GM18867 (cell line): Measurements from ENCODE around the gene ZFR2.
"Not testable (repeated sequence)": the region's sequence is repeated elsewhere in the genome, so short reads cannot be mapped to it uniquely, and the experiment has no call there.

Source experiments
- ATAC-seq: cut with Tn5 transposase; IDR thresholded peaks from one replicate; pipeline ENCODE4 v1.9.1; 2021; ENCODE audit warnings: mild to moderate bottlenecking, moderate library complexity; ENCODE audit not compliant: unreplicated experiment

Gene ZFR2

DNA sequence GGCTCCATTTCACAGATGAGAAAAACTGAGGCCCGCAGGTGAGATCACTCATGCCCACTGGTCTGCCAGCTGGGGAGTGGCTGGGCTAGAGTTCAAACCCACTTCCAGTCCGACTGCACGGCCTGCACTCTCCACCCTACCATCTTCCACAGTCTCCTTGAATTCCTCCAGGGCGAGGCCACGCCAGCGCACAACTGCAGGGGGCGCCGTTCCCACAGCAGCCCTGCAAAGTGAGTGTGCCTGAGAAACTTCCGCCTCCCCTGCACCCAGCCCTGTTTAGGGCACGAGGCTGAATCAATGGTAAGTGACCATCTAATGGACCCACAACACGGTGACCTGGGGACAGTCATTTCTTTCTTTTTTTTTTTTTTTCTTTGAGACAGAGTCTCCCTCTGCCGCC, 10.8 kb upstream of the ZFR2 start:
- no peak for ATAC-seq

DNA sequence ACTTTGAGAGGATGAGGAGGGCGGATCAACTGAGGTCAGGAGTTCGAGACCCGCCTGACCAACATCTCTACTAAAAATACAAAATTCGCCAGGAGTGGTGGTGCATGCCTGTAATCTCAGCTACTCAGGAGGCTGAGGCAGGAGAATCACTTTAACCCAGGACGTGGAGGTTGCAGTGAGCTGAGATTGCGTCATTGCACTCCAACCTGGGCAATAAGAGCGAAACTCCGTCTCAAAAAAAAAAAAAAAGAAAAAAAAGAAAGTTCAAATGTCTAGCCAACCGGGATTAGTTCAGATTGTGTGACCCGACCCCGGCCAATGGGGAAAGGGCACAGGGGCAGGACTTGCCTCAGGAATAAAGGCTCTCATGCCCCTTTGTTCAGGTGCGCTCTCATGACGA, 5.9 kb upstream of the ZFR2 start:
- ATAC-seq, result not testable (repeated sequence)

DNA sequence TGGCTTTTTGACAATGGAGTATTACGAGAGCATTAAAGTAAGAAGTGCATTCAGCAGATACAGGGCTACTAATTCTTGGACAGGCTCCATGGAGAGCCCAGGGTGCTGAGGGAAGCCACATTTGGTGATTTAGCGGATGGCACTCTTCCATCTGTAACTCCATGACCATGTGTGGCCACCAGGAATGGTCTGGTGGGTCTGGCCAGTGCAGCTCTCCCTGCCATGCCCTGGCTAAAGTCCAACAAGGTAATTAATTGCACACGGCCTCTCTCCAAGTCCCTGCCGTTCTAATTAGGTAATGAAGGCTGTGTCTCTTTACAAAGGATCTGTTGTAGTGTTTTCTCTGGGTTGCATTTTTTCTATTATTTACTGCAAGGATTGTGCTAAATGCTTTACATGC, 4.3 kb upstream of the ZFR2 start:
- ATAC-seq, result no peak

DNA sequence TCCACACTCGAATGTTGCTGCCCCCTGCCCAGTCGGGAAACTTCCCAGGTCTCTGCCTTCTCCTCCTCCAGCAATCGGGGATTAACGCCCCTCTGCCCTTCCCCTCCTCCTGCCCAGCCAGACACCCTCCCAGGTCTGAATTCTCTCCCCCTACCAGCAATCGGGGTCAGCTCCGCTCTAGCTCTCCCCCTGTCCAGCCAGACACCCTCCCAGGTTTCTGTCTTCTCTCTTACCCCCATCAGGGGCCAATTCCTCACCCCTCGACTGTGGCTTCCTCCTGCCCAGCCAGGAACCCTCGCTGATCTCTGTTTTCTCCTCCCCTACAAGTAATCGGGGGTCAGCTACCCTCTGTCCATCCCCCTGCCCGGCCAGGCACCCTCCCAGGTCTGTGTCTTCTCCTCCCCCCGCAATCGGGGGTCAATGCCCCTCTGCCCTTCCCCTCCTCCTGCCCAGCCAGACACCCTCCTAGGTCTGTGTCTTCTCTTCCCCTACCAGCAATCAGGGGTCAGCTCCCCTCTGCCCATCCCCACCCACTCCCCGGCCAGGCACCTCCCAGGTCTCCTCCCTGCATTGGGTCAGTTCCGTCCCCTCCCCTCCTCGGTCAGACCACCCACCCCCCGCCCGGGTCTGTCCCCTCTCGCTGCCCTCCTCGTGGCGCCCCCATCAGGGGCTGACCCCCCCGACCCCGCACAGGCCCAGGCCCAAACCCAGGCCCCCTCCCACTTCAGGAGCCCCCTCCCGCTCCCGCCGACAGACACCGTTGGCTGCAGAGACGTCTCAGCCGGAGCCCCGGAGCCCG, 668 bp downstream of the ZFR2 start:
- no peak for ATAC-seq

- no peak for ATAC-seq
Observed at GRCh38 chr19:3866910-3867638, 1.8 kb downstream of the ZFR2 start.

- ATAC-seq, result no peak
Observed at GRCh38 chr19:3863648-3864047, 5.2 kb downstream of the ZFR2 start.

GRCh38 chr19:3862826-3863500, 5.9 kb downstream of the ZFR2 start:
- ATAC-seq, result no peak

GRCh38 chr19:3860499-3860898, 8.3 kb downstream of the ZFR2 start:
- no peak for ATAC-seq

- no peak for ATAC-seq
Observed at GRCh38 chr19:3857449-3858003, 11.3 kb downstream of the ZFR2 start.

DNA sequence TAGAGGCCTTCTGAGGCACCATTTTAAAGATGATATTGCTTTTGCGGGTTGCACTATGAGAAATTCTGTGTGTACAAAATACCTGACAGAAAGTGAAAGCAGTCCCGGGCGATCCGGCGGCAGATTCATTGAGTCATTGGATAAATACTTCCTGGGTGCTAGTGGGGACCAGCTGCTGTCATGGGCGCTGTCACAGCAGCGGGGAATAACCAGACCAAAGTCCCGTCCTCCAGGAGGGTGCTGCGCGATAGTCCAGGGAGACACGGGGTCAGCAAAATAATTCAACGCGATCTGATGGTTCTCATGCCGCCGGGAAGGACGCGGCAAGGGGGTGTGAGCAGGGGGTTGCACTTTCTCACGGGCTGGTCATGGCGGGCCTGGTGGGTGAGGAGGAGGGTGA, 13.5 kb downstream of the ZFR2 start:
- ATAC-seq, result no peak

DNA sequence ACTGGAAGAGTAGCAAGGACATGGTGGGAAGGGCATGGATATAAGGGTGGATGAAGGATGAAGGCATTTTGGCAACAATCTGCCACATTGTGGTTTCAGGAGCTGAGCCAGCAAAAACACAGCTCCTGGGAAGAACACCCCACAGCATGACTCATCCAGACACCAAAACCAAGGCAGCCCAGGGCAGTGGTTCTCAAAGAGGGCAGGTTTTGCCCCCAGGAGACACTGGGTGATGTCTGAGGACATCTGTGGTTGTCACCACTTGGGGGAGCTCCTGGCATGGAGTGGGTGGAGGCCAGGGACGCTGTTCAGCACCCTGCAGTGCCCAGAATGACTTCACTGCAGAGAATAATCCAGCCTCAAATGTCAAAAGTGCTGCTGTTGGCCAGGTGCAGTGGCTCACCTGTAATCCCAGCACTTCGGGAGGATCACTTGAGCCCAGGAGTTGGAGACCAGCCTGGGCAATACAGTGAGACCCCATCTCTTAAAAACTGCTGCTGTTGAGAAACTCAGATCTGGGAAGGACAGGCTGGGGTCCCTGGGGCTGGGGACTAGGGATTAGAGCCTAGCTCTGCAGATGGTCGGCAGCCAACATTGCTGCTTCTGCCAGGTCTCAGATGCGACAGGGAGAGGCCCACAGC, 16.1 kb downstream of the ZFR2 start:
- ATAC-seq, result no peak

DNA sequence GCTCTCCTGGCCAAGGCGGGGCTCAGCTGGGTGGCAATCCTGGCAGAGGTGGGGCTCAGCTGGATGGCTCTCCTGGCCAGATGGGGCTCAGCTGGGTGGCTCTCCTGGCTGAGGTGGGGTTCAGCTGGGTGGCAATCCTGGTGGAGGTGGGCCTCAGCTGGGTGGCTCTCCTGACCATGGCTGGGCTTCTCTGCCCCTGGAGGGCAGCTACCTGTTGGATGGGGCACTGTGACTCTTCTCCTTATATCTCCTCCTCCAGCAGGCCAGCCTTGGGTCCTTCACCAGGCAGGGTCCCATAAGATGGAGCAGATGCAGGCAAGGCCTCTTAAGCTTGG, 16.7 kb downstream of the ZFR2 start:
- ATAC-seq, result no peak

GRCh38 chr19:3851254-3852176, 17.3 kb downstream of the ZFR2 start:
- no peak for ATAC-seq

- no peak for ATAC-seq
Observed at GRCh38 chr19:3850320-3850972, 18.4 kb downstream of the ZFR2 start.

DNA sequence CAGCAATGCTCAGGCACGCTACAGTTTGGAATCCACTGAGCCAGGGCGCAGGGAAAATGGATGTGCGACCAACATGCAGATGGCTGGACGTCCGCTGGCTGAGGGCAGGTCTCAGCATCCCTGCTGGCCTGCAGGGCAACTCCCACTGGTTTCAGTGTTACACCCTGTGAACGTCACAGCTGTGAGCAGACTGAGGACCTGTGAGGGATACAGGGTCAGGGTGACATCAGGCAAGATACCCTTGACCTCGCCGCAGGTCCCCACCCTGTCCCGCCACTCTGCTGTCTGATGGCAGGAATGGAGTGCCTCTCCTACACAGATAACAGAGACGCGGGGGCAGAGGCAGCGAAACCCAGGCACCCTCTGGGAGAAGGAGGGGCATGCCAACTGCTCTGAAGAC, 19.1 kb downstream of the ZFR2 start:
- no peak for ATAC-seq

DNA sequence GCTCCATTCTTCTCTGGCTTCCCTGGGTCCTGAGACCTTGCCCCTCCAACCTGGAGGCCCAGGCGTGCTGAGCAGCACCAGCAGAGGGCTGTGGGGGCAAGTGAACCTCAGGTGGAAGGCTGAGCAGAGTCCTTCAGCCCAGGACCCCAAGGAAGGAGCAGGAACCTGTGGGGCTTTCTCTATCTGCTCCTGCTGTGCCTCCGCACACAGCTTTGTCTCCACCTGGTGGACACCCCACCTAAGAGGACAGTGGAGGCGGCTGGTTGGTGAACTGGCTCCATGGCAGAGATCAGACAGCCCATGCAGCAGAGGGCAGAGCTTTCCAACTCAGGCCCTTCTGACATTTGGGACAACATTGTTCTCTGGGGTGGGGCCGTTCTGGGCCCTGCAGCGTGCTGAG, 19.7 kb downstream of the ZFR2 start:
- no peak for ATAC-seq

GRCh38 chr19:3844596-3844995, 24.2 kb downstream of the ZFR2 start:
- no peak for ATAC-seq

DNA sequence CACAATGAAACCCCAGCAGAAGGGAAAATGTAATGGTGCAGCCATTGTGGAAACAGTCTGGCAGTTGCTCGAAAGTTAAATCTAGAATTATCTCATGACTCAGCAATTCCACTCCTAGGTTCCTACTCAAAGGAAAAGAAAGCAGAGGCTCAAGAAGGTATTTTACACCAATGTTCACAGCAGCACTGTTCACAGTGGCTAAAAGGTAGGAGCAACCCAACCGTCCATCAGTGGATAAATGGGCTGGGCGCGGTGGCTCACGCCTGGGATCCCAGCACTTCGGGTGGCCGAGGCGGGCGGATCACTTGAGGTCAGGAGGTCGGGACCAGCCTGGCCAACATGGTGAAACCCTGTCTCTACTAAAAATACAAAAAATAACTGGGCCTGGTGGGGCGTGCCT, 25.9 kb downstream of the ZFR2 start:
- no peak for ATAC-seq

DNA sequence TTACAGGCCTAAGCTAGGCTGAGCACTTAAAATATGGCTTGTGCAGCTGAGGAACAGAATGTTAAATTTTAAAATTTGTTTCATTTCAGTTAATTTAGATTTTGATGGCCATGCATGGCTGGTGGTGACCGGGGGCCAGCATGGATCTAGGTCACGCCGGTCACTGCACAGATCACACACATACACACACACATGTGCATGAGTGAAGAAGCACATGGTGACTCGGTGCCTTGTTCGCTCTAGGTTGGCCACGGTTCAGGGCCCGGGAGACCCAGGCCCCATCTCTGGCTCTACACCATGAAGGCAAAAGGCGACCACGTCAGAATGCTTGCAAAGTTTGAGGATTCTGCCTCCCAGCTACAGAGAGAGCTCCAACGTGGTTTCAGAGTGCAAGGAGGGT, 28.0 kb downstream of the ZFR2 start:
- no peak for ATAC-seq

DNA sequence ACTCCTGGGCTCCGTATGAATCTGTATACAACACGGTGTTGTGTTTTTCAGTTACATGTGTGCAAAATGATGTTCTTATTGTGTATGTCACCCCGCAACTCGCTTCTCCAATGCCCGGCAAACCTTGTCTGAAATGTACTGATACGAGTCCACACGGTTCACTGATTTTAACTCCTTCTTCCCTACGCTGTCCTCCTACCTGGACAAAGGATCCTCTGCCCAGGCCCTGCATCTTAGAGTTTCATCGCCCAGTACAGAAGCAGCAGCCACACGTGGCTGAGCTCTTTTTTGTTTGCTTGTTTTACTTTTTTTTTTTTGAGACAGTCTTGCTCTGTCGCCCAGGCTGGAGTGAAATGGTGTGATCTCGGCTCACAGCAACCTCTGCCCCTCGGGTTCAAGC, 28.9 kb downstream of the ZFR2 start:
- ATAC-seq, result no peak
